ENCODE results near the gene GALNT3. TPM values are rescaled to one million over a fixed set of nuclear protein-coding genes. Genes with fewer than 3 reads are reported as not detected.
A peak's percentile ranks its signal among the peaks of the same experiment; 100 is the strongest.

The GALNT3 gene
- total RNA-seq, 2 donors from 2014 or later, result 9.3 to 9.7 TPM

- H3K9me3 ChIP-seq (ENCODE audit: control insufficient read depth, low read length), result no peaks in the 10 kb centered on the region
- no peaks in the 10 kb centered on the region for H3K4me1 ChIP-seq (ENCODE audit: control insufficient read depth, insufficient read depth, low read length)
- Mint-ChIP-seq H3K36me3 (ENCODE audit: low read depth) (no peaks in the 10 kb centered on the region), H3K9me3 (no peaks in the 10 kb centered on the region), H3K4me3 (no peak overlapping the region), H3K27ac (no peak overlapping the region), H3K4me1 (peaks cover 13% of the 10 kb centered on the region), H3K27me3 (ENCODE audit: insufficient read depth) (no peaks in the 10 kb centered on the region)
- no peak overlapping the region for H3K4me3 ChIP-seq (ENCODE audit: low read length)
- no peak overlapping the region for H3K27ac ChIP-seq (ENCODE audit: low read depth, low read length)
- no peak for TF ChIP-seq CTCF (conservative IDR thresholded peaks at IDR 0.05)
- H3K36me3 ChIP-seq (ENCODE audit: control insufficient read depth, insufficient read depth, low read length), result no peaks in the 10 kb centered on the region
- 96 to 100% methylated on average over 1 of the region's 1 CpG for WGBS, 2 experiments (ENCODE audit: insufficient coverage in 1 of 2, insufficient read length in 1 of 2)
- no peak overlapping the region for H3K9ac ChIP-seq (ENCODE audit: extremely low read depth, low read length, poor library complexity, severe bottlenecking)
- H3K27me3 ChIP-seq (ENCODE audit: control insufficient read depth, insufficient read depth, low read length, poor library complexity, severe bottlenecking), result no peaks in the 10 kb centered on the region
- DNase-seq, result no peak
These were observed 78.0 kb downstream of the GALNT3 start for GRCh38 chr2:165716091-165716490.

GRCh38 chr2:165706960-165707487, 87.0 kb downstream of the GALNT3 start:
- Histone ChIP-seq H3K27me3 (ENCODE audit: control insufficient read depth, insufficient read depth, low read length, poor library complexity, severe bottlenecking) (no peaks in the 10 kb centered on the region), H3K4me3 (ENCODE audit: low read length) (no peak overlapping the region), H3K9ac (ENCODE audit: extremely low read depth, low read length, poor library complexity, severe bottlenecking) (no peak overlapping the region), H3K4me1 (ENCODE audit: control insufficient read depth, insufficient read depth, low read length) (no peaks in the 10 kb centered on the region), H3K27ac (ENCODE audit: low read depth, low read length) (no peak overlapping the region), H3K36me3 (ENCODE audit: control insufficient read depth, insufficient read depth, low read length) (no peaks in the 10 kb centered on the region), H3K9me3 (ENCODE audit: control insufficient read depth, low read length) (no peaks in the 10 kb centered on the region)
- 77 to 78% methylated on average over 2 to 3 of the region's 3 CpGs for WGBS, 2 experiments (ENCODE audit: insufficient coverage in 1 of 2, insufficient read length in 1 of 2)
- no peak for TF ChIP-seq CTCF (conservative IDR thresholded peaks at IDR 0.05)
- peak overlapping the region; percentile 97 for H3K27ac Mint-ChIP-seq
- no peaks in the 10 kb centered on the region for H3K27me3 Mint-ChIP-seq (ENCODE audit: insufficient read depth)
- H3K9me3 Mint-ChIP-seq, result peaks cover 7% of the 10 kb centered on the region
- H3K4me1 Mint-ChIP-seq, result peaks cover 41% of the 10 kb centered on the region
- no peak for DNase-seq
- peak overlapping the region; percentile 39 for H3K4me3 Mint-ChIP-seq
- H3K36me3 Mint-ChIP-seq (ENCODE audit: low read depth), result peaks cover 23% of the 10 kb centered on the region

GRCh38 chr2:165701147-165701546, 92.9 kb downstream of the GALNT3 start:
- peaks cover 2% of the 10 kb centered on the region for H3K36me3 Mint-ChIP-seq (ENCODE audit: low read depth)
- no peak overlapping the region for H3K27ac Mint-ChIP-seq
- no peaks in the 10 kb centered on the region for H3K9me3 ChIP-seq (ENCODE audit: control insufficient read depth, low read length)
- H3K4me3 ChIP-seq (ENCODE audit: low read length), result no peak overlapping the region
- 83 to 89% methylated on average over 2 to 6 of the region's 6 CpGs for WGBS, 2 experiments (ENCODE audit: insufficient coverage in 1 of 2, insufficient read length in 1 of 2)
- H3K27me3 Mint-ChIP-seq (ENCODE audit: insufficient read depth), result no peaks in the 10 kb centered on the region
- DNase-seq, result no peak
- H3K36me3 ChIP-seq (ENCODE audit: control insufficient read depth, insufficient read depth, low read length), result no peaks in the 10 kb centered on the region
- H3K27ac ChIP-seq (ENCODE audit: low read depth, low read length), result no peak overlapping the region
- H3K4me3 Mint-ChIP-seq, result no peak overlapping the region
- H3K9me3 Mint-ChIP-seq, result no peaks in the 10 kb centered on the region
- TF ChIP-seq CTCF (conservative IDR thresholded peaks at IDR 0.05), result no peak
- peaks cover 28% of the 10 kb centered on the region for H3K4me1 Mint-ChIP-seq
- no peaks in the 10 kb centered on the region for H3K4me1 ChIP-seq (ENCODE audit: control insufficient read depth, insufficient read depth, low read length)
- no peak overlapping the region for H3K9ac ChIP-seq (ENCODE audit: extremely low read depth, low read length, poor library complexity, severe bottlenecking)
- no peaks in the 10 kb centered on the region for H3K27me3 ChIP-seq (ENCODE audit: control insufficient read depth, insufficient read depth, low read length, poor library complexity, severe bottlenecking)
